ENCODE measurements around the gene EXPH5. TPM values are rescaled to one million over a fixed set of nuclear protein-coding genes. Genes with fewer than 3 reads are reported as not detected.

Gene EXPH5
- polyA plus RNA-seq, 3 donors: 3.0 to 4.9 (median 3.8) TPM

DNA sequence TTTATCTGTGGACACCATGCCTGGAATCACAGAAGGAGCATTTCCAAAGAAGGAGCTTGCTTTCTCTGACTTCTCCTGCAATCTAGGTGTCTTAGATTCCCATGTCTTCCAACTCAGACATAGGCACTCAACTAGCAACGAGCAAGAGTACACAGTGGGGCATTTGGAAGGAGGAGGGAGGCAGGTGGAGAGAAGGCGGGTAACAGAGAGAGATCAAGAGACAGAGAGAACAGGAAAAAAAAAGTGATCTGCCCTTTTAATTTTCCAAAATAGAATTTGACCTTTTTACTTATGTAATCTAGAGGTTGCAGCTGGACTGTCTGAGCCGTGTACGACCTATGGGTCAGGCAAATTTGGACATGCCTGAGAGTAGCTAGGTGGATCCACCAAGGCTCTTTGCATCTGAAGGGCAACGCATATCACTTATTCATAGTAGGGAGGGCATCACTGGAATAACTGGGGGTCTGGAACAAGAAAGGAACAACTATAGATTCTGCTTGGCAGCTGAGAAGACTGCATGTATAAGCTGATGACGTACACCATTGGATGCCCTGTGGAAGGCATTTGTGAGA, 58.1 kb downstream of the EXPH5 start:
- no peak for DNase-seq (ENCODE audit: extremely low read depth in 1 of 11, low read depth in 9 of 11, low spot score in 4 of 11)

DNA sequence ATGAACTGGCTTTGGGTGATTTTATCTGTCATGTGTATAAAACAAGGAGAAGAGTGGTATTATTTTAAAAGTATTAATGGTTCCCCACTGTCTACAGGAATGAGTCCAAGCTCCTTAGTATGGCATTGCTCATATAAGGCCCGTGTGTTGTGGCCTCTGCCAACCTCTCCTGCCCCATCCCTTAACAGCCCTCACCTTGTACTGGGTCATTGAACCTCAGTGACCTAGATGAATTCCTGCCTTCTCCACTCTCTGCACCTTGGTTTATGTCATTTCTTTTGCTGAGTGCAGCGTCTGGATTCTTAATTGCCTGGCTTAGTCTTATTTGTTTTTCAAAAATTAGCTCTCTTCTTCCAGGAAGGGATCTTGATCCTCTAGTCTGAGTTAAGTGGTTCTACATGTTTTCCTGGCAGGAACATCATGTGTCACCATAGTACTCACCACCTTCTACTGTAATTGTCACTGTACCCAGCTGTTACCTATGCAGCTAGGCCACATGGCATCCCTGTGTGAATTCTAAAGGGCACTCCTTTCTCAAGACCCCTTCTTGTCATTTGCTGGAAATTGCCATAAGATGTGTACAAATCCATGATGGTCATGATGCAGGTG, 59.2 kb downstream of the EXPH5 start:
- DNase-seq (ENCODE audit: extremely low read depth in 1 of 11, low read depth in 9 of 11, low spot score in 4 of 11): no peak

DNA sequence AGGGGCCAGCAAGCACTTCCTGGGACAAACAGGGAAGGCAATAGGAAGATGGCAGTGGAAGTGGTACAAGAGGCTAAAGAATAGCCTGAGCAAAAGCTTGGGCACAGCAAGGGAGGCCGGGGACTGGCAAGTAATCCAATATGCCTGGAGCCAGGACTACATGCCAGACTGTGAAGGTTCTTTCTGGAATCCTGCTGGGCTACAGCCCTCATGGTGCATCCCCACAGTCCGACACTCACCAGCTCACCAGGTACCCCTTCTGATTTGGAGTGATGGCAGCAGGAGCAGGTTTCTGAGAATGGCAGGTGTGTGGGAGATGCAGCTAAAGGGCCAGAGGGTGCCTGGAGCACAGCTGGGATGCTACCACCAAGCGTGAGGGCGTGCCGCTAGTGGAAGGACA, 63.1 kb downstream of the EXPH5 start:
- DNase-seq (ENCODE audit: extremely low read depth in 1 of 11, low read depth in 9 of 11, low spot score in 4 of 11): no peak

DNA sequence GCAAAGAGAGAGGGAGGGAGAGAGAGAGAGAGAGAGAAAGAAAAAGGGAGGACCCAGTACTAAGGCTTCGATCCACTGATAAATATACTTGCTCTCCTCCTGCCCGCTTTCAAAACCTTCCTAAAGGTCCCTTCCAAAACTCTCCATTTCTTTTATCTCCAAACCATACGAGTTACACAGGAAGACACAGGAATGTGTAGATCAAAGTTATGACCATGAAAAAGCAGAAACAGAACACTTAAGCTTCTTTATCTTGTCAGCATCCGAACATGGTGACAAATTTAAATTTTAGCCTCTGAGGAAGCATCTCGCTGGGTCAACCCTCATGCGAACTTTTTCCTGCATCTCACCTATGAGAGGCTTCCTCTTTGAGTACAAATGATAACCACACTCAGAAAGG, 66.2 kb downstream of the EXPH5 start:
- no peak for DNase-seq (ENCODE audit: extremely low read depth in 1 of 11, low read depth in 9 of 11, low spot score in 4 of 11)

DNA sequence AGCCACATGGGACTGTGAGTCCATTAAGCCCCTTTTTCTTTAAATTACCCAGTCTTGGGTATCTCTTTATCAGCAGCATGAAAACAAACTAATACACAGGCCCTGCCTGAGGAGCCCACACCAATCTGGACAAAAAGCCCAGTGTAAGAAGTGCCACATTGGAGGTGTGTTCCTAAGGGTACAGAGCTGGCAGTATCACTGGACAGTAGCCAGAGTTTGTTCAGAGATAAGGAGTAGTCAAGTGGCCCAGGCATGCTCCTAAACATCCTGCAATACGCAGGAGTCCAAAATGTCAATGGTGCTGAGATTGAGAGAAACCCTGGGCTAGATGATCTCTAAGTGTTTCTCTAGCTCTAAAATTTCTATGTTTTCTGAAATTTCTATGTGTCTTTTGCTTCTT, 68.4 kb downstream of the EXPH5 start:
- no peak for DNase-seq (ENCODE audit: extremely low read depth in 1 of 11, low read depth in 9 of 11, low spot score in 4 of 11)

DNA sequence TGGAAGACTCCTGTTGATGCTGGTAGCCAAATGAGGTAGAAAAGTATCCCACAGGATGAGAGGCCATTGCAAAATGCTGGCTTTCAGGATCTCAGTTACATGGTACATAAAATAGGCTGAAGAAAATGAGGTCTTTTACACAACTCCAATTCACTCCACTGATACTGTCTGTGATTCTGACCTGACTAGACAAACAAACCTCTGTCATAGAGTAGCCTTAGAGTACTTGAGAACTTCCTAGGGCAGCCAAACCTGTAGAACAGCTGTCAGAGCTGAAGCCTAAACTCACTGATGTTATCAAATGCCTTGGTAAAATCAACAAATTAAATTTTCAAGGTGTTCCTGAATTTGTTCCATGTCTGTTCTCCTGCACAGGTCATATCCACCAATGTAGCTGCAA, 69.1 kb downstream of the EXPH5 start:
- DNase-seq (ENCODE audit: extremely low read depth in 1 of 11, low read depth in 9 of 11, low spot score in 4 of 11): no peak

DNA sequence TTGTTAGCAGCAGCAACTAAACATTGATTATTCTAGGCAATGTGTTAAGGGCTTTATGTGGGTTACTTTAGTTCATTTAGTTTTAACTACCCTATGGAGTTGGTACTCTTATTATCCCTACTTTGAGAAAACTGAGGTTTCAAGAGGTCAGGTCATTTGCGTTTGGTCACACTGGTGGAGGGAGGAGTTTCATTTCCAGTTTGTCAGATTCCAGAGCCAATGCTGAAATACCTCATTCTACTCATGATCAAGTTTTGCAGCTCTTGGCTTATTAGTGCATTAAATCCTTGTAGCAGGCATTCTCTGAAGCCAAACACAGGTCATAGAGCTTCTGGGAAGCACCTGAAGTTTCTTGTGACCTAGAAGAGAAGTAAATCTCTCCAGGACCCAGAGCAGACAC, 71.2 kb downstream of the EXPH5 start:
- no peak for DNase-seq (ENCODE audit: extremely low read depth in 1 of 11, low read depth in 9 of 11, low spot score in 4 of 11)

DNA sequence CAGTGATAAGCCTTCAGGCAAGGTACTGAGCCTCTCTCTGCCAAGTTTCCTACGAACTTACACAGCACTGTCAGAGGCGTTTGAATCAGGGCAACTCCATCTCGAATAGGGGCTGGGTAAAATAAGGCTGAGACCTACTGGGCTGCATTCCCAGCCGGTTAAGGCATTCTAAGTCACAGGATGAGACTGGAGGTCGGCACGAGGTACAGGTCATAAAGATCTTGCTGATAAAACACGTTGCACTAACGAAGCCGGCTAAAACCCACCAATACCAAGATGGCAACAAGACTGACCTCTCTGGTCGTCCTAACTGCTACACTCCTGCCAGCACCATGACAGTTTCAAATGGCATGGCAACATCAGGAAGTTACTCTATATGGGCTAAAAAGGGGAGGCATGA, 75.0 kb downstream of the EXPH5 start:
- DNase-seq (ENCODE audit: extremely low read depth in 1 of 11, low read depth in 9 of 11, low spot score in 4 of 11): no peak

DNA sequence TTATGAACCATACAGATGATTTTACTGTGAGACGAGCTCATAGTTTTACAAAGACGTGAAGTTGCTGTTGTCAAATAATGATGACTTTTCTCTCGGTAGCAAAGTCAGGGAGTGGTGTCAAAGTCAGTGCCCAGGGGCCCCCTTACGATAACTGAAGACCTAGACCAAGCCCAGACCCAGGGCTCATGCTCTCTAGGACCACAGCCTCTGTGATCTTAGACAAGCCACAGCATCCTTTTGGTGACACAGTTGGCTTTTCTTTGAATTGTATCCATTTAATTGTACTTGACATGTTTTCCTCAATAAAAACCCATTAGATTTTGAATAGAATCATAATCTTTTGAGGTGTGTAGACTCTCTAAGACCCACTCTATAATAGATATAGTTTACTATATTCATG, 77.4 kb downstream of the EXPH5 start:
- no peak for DNase-seq (ENCODE audit: extremely low read depth in 1 of 11, low read depth in 9 of 11, low spot score in 4 of 11)

DNA sequence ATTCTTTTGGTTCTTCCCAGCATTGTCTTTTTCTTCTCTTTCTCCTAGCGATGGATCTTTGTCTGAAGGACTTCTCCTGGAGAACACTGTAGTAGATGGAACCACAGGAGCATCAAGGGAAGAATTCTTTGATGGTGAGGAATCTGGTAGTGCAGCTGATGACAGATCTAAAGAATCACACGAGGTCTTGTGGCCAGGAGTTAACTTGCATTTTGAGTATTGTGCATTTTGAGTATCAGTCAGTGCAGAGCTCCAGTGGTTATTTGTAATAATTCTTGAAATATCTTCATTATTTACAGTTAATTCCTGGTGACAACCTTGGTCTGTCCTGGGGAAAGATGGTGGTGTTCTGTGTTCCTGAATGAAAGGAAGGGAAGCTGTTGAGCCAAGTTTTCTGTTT, 80.9 kb downstream of the EXPH5 start:
- no peak for DNase-seq (ENCODE audit: extremely low read depth in 1 of 11, low read depth in 9 of 11, low spot score in 4 of 11)

DNA sequence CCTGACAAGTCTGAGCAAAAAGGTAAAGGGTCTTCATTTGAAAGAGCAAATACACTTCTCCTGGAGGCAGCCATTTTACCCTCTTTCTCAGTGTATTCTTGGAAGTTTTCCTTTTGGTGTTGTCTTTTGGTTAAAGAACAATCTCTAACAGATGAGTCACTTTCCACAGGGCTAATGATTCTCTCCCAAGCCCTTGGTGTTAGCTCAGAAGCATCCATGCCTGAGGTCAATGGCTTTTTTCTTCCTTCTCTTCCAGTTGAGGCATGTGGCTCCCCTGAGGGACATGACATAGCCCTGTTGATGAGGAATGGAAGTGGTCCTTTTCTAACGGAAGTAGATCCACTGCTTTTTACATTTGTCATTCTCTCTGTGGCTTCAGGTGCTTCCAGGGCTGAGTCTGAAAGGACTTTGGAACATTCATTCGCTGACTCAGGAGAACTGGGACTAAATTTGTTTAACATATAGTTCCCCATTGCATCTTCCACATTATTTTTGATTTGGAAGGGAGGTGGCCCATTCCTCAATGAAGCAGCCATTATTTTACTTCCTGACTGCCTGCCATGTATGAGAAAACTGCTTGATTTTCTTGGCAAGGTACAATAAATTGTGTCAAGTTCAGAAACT, 81.6 kb downstream of the EXPH5 start:
- no peak for DNase-seq (ENCODE audit: extremely low read depth in 1 of 11, low read depth in 9 of 11, low spot score in 4 of 11)

DNA sequence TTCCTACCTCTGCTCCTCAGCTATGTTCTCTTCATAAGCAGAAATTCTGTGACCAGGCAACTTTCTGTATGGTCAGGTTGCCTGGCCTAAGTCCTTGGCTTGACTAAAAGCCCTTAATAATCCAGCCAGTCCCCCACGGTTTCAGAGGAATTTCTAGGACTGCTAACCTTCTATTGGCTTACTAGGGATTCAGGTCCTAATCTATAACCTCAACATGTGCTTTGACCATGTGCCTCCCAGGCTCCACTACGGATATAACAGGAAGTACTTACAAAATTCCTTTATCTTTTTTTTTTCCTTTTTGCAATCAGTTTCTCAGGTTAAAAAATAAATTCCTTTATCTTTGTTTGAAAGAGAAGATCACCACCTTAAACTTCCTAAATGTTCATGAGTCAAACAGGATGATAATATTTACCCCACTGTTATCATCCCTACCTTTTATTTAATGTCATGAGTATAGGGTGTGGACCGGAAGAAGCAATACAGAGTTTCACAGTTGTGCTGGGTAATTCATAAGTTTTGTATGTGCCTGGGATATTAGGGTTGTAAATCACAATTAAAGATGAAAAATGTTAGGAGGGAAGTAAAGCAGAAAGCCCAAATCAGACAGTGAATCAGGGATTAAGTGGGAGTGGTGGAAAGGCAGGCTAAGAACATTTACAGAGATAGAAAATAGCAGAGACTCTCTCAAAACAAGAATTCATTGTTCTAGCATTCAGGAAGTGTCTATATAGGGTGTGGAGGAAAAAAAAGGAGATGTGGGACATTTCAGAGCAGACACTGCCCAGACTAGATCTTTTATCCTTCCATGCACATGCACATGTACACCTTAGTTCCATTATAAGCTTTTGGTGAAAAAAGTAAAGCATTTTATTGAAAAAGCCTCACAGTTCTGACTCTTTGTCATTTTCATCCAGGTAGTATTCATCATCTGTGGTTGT, 84.6 kb downstream of the EXPH5 start:
- no peak for DNase-seq (ENCODE audit: extremely low read depth in 1 of 11, low read depth in 9 of 11, low spot score in 4 of 11)

DNA sequence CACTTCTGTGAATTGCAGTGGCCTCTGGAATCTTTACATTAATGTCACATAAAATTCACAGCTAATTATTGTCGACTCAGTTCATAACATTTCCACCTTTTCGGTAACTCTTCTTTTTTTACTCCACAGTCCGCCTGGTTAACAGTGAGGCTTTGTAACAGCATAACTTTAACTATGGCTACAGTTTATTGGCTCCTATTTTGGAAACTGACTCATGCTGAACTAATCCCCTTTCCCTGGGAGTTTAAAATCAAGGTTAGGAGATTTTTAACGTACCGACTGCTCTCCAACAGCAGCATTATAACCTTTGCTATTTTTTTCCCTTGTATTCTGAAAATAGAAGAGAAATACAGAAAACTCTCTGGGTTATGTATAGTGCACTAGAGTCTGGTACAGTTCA, 92.2 kb downstream of the EXPH5 start:
- no peak for DNase-seq (ENCODE audit: extremely low read depth in 1 of 11, low read depth in 9 of 11, low spot score in 4 of 11)

DNA sequence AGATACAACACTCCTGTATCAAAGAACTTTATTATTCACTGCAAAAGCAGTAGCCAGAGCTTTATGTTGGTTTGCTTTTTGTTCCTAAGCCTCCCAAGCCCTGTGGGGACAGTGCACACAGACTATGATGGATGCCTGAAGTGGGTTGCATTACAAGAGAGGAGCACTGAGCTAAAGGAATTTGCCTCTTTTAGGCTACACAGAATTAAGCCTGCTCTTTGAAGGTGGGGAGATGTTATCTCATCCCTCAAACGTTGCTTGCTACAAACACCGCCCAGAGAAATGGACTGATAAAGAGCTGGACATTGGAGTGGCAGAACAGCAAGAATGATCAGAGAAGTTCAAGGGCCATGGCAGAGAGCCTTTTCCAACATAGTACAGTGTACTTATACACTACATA, 92.8 kb downstream of the EXPH5 start:
- no peak for DNase-seq (ENCODE audit: extremely low read depth in 1 of 11, low read depth in 9 of 11, low spot score in 4 of 11)

DNA sequence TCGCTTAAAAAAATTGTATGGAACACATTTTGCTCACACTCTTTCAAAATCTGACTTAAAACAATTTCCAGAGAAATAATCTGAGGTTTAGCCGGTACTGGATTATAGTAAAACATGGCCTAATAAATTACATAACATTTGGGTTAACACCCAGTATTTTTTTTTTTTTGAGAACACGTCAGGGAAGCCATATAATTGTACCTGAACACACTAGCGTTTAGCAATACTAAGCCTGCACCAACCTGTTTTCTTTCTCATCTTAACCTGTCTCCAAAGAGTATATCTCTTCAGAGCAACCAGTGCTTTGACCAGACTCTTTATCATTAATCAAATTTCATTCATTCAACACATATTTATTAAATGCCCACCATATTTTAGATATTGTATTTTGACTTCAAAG, 93.4 kb downstream of the EXPH5 start:
- DNase-seq (ENCODE audit: extremely low read depth in 1 of 11, low read depth in 9 of 11, low spot score in 4 of 11): no peak

DNA sequence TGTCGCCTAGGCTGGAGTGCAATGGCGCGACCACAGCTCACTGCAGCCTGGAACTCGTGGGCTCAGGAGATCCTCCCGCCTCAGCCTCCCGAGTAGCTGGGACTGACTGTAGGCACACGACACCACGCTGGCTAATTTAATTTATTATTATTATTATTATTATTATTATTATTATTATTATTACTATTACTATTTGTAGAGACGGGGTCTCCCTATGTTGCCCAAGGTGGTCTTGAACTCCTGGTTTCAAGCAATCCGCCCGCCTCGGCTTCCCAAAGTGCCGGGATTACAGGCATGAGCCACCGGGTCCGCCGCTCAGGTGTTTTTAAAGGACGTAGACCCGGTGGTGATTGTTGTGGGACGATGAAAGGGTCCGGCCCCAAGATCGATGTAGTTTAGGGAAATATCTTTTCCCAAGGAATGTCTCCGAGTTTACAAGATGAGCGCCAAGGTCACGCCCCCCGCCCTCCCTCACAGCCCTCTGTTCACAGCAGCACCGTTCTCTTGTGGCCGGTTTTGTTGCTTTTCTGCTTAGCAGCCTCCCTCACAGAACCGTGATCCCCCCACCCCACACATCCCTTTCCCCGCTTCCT, 94.7 kb downstream of the EXPH5 start:
- DNase-seq (ENCODE audit: extremely low read depth in 1 of 11, low read depth in 9 of 11, low spot score in 4 of 11): no peak

DNA sequence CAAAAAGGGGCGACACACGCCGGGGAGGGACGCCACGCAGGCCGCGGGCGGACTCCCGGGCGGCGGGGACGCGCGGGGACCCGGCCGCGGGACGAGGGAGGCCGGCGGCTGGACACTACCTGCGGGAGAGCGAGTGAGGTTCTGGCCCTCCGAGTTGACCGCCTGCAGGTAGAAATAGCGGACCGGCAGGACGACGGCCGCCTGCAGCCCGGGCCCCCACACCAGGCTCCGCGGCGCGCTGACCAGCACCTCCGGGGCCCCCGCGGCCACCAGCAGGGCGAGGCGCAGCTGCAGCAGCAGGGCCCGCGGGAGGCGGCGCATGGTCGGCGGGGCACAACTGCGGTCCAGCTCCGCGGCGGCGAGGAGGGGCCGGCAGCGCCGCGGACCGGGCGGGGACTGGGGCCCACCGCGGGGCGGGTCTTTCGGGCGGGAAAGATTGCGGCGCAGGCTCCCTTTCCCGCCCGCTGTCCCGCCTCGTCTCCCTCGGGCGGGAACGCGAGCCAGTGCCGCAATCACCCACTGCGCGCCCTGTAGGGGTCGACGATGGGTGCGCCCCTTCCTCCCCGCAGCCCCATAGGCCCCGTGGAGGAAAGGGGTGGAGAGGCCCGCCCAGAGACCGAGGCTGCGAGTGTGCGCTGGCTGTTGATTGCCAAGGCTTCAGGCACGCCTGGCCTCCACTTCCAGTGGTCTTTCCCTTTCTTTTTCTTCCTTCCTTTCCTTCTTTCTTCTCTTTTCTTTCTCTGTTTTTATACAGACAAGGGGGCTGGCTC, 95.3 kb downstream of the EXPH5 start, which contains the start of gene POGLUT3:
TSS of gene POGLUT3 (minus strand) at position 339 of the 770 bp plus-strand sequence. CDS start at position 321, 18 bp downstream.
- DNase-seq (ENCODE audit: extremely low read depth in 1 of 11, low read depth in 9 of 11, low spot score in 4 of 11): peak in 8 of 11 donors; percentile 24 to 59 (median 51)

DNA sequence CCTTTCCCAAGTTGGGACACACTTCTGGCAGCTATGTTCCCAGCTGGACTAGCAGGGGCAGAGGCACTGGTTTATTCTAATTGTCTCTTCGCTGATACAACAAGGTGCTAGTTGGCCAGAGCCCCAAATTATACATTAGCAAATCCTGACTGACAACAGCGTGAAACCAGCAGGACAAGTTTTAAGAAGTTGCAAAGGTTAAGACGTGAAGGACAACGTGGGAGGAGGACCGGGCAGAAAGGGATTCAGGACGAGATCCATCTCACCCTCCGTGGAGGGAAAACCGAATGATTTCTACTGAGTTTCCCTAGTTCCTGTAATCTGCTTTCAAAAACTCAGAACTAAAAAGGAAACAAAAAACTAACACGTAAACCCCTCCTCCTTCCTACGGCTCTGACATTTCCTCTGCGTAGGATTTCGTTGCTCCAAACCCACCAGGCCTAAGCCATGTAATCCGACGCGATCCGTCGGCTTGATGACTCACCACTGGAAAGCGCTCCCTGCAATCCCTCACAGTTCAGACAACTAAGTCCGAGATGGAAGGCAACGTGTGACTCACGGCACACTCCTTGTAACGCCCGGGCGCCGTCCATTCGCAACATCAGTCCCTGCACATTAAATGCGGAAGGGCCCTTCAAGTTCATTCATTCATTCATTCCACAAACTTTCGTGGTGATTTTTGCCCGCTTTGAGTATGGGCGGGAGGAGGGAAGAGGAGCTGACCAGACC, 96.1 kb downstream of the EXPH5 start:
- DNase-seq (ENCODE audit: extremely low read depth in 1 of 11, low read depth in 9 of 11, low spot score in 4 of 11): peak; percentile 79 to 95 (median 85)
